HL-60 (cell line): ENCODE data around the gene NPSR1.

Experiments used
- DNase-seq, 2 experiments: peaks; one replicate each; pipeline ENCODE4 v3.0.0-alpha.2; 2010 to 2020; ENCODE audit warnings: low read depth in 1 of 2, low spot score in 1 of 2
- H3K27ac ChIP-seq: fragments of 250-450 bp; sonication (Bioruptor Pico); replicated peaks from 2 replicates; pipeline ENCODE4 v1.5.1; 2020; ENCODE audit warnings: mild to moderate bottlenecking, moderate library complexity
- H3K27me3 ChIP-seq: fragments of 250-450 bp; sonication (Bioruptor Pico); 2 replicates; pipeline ENCODE4 v1.5.1; 2021; ENCODE audit warnings: mild to moderate bottlenecking, moderate library complexity; ENCODE audit not compliant: insufficient read depth, poor library complexity, severe bottlenecking
- H3K4me3 ChIP-seq: replicated peaks from 2 replicates; pipeline ENCODE4 v1.5.1; 2011; ENCODE audit warnings: mild to moderate bottlenecking, control low read depth, low read length; ENCODE audit not compliant: insufficient read depth
- GABPA ChIP-seq: IDR thresholded peaks from 2 replicates; pipeline ENCODE4 v1.6.1; 2012; ENCODE audit warnings: low read depth
- POLR2AphosphoS5 ChIP-seq: IDR thresholded peaks from 2 replicates; pipeline ENCODE4 v1.6.1; 2012; ENCODE audit warnings: low read depth
- SPI1 ChIP-seq: IDR thresholded peaks from 2 replicates; pipeline ENCODE4 v1.6.1; 2012; ENCODE audit warnings: low read depth, mild to moderate bottlenecking, borderline replicate concordance
- TF ChIP-seq, protein P1 (sequence below): IDR thresholded peaks from one replicate; pipeline ENCODE4 v1.5.1; 2011; ENCODE audit warnings: low read length, control low read depth, inconsistent platforms; ENCODE audit not compliant: insufficient read depth
- TF ChIP-seq, protein P2 (sequence below): IDR thresholded peaks from 2 replicates; pipeline ENCODE4 v1.6.1; 2012; ENCODE audit warnings: low read depth; ENCODE audit not compliant: insufficient replicate concordance

NPSR1 gene

DNA sequence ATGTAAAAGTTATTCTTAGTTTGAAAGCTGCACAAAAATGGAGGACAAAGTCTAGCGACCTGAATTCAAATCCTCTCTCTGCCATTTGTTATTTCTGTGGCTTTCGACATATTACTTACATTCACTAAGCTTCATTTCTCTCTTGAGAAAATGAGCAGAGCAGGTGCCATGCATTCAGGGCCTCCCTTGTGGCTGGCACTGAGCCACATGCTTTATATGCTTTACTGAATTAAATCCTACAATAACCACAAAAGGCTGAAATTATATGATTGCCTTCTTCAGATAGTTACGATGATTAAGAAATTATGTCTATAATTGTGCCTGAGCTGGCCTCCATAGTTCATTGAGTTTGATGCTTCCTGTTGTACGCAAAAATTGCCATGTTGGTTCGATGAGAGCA is 98.7 kb downstream of the NPSR1 start:
- no peaks in the 10 kb centered on the region for H3K27me3 ChIP-seq
- H3K4me3 ChIP-seq = no peak overlapping the region
- TF ChIP-seq GABPA (no peak), SPI1 (no peak), POLR2AphosphoS5 (no peak)
- TF ChIP-seq, protein P1, sequence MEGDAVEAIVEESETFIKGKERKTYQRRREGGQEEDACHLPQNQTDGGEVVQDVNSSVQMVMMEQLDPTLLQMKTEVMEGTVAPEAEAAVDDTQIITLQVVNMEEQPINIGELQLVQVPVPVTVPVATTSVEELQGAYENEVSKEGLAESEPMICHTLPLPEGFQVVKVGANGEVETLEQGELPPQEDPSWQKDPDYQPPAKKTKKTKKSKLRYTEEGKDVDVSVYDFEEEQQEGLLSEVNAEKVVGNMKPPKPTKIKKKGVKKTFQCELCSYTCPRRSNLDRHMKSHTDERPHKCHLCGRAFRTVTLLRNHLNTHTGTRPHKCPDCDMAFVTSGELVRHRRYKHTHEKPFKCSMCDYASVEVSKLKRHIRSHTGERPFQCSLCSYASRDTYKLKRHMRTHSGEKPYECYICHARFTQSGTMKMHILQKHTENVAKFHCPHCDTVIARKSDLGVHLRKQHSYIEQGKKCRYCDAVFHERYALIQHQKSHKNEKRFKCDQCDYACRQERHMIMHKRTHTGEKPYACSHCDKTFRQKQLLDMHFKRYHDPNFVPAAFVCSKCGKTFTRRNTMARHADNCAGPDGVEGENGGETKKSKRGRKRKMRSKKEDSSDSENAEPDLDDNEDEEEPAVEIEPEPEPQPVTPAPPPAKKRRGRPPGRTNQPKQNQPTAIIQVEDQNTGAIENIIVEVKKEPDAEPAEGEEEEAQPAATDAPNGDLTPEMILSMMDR = no peak
- TF ChIP-seq, protein P2, sequence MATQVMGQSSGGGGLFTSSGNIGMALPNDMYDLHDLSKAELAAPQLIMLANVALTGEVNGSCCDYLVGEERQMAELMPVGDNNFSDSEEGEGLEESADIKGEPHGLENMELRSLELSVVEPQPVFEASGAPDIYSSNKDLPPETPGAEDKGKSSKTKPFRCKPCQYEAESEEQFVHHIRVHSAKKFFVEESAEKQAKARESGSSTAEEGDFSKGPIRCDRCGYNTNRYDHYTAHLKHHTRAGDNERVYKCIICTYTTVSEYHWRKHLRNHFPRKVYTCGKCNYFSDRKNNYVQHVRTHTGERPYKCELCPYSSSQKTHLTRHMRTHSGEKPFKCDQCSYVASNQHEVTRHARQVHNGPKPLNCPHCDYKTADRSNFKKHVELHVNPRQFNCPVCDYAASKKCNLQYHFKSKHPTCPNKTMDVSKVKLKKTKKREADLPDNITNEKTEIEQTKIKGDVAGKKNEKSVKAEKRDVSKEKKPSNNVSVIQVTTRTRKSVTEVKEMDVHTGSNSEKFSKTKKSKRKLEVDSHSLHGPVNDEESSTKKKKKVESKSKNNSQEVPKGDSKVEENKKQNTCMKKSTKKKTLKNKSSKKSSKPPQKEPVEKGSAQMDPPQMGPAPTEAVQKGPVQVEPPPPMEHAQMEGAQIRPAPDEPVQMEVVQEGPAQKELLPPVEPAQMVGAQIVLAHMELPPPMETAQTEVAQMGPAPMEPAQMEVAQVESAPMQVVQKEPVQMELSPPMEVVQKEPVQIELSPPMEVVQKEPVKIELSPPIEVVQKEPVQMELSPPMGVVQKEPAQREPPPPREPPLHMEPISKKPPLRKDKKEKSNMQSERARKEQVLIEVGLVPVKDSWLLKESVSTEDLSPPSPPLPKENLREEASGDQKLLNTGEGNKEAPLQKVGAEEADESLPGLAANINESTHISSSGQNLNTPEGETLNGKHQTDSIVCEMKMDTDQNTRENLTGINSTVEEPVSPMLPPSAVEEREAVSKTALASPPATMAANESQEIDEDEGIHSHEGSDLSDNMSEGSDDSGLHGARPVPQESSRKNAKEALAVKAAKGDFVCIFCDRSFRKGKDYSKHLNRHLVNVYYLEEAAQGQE = no peak
- no peak overlapping the region for H3K27ac ChIP-seq
- no peak for DNase-seq

DNA sequence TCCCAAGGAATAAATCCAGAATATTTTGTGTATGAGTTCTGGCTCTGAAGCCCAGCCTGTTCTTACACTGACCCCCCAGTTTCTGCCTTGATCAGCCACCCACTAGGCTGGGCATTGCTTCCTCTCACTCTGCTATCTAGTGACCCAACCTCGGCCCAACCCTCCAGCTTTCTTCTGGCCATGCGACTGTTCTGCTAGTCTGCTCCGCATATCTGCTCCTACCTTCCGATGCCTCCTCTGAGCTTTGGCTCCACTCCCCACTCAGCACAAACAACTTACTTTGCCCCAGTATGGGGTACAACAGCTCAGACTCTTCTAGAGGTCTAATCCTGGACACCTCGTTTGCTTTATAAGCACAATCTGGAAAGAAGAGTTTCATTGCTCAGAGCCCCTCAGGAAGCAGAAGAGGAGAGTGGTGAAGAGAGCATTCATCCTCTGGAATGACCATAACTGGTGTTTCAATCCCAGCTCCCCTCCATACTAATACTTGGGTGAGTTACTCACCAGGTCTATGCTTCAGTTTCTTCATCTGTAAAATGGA is 99.6 kb downstream of the NPSR1 start:
- H3K27ac ChIP-seq = no peak overlapping the region
- TF ChIP-seq, protein P2 = no peak
- no peak for TF ChIP-seq SPI1
- TF ChIP-seq POLR2AphosphoS5 = no peak
- TF ChIP-seq, protein P1 = no peak
- TF ChIP-seq GABPA = no peak
- no peaks in the 10 kb centered on the region for H3K27me3 ChIP-seq
- no peak for DNase-seq
- H3K4me3 ChIP-seq = no peak overlapping the region

DNA sequence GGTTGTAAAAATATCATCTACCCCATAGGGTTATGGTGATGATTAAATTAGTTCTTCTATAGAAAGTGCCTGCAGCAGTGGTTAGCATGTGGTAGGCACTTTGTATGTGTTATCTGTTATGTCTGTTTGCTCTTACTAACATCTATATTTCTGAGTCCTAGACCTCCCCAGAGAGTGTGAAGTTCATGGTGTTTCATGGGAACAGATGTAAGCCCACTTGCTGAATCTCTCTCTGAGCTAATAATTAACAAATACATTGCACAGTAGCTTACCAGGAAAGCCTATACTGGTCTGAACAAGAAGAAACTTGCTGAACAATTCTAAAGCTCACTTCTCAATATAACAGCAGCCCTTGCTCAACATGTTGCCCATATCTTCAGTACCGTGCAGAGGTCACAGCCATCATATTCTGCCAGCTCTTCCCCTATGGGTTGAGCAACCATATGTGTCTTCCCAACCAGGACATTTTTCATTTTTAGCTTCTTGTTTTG is 100.1 kb downstream of the NPSR1 start:
- no peak overlapping the region for H3K27ac ChIP-seq
- DNase-seq = no peak
- no peak overlapping the region for H3K4me3 ChIP-seq
- no peaks in the 10 kb centered on the region for H3K27me3 ChIP-seq
- no peak for TF ChIP-seq GABPA
- TF ChIP-seq, protein P2 = no peak
- TF ChIP-seq, protein P1 = no peak
- no peak for TF ChIP-seq SPI1
- no peak for TF ChIP-seq POLR2AphosphoS5
